SHP77 treated with DMSO at 0.1 percent for 48 hours (cell line): Measurements from ENCODE around the gene OPHN1.
"Not testable (repeated sequence)": the region's sequence is repeated elsewhere in the genome, so short reads cannot be mapped to it uniquely, and the experiment has no call there.

Source experiments
- DNase-seq: peaks from one replicate; lab custom pipeline; 2025; lab: John Stamatoyannopoulos, UW

Gene OPHN1

GRCh38 chrX:68422478-68422877 is 10.8 kb downstream of the OPHN1 start:
- DNase-seq: no peak

GRCh38 chrX:68421636-68422035 is 11.7 kb downstream of the OPHN1 start:
- DNase-seq: no peak

GRCh38 chrX:68420559-68420958 is 12.7 kb downstream of the OPHN1 start:
- no peak for DNase-seq

- no peak for DNase-seq
Observed at GRCh38 chrX:68419975-68420374, 13.3 kb downstream of the OPHN1 start.

GRCh38 chrX:68417651-68418050 is 15.6 kb downstream of the OPHN1 start:
- no peak for DNase-seq

- no peak for DNase-seq
Observed at GRCh38 chrX:68416592-68416991, 16.7 kb downstream of the OPHN1 start.

- DNase-seq: no peak
Observed at GRCh38 chrX:68415316-68415715, 18.0 kb downstream of the OPHN1 start.

- DNase-seq: no peak
Observed at GRCh38 chrX:68413254-68413653, 20.0 kb downstream of the OPHN1 start.

GRCh38 chrX:68411729-68412128 is 21.6 kb downstream of the OPHN1 start:
- DNase-seq: no peak

- no peak for DNase-seq
Observed at GRCh38 chrX:68409194-68409593, 24.1 kb downstream of the OPHN1 start.

- DNase-seq: no peak
Observed at GRCh38 chrX:68403522-68403921, 29.8 kb downstream of the OPHN1 start.

- DNase-seq: no peak
Observed at GRCh38 chrX:68403038-68403437, 30.3 kb downstream of the OPHN1 start.

GRCh38 chrX:68402094-68402493 is 31.2 kb downstream of the OPHN1 start:
- no peak for DNase-seq

GRCh38 chrX:68398291-68398690 is 35.0 kb downstream of the OPHN1 start:
- DNase-seq: no peak

GRCh38 chrX:68396953-68397352 is 36.3 kb downstream of the OPHN1 start:
- DNase-seq: no peak

- DNase-seq: not testable (repeated sequence)
Observed at GRCh38 chrX:68389419-68389960, 43.8 kb downstream of the OPHN1 start.

- no peak for DNase-seq
Observed at GRCh38 chrX:68387776-68388175, 45.5 kb downstream of the OPHN1 start.

GRCh38 chrX:68383540-68383939 is 49.8 kb downstream of the OPHN1 start:
- no peak for DNase-seq

- not testable (repeated sequence) for DNase-seq
Observed at GRCh38 chrX:68377579-68377978, 55.7 kb downstream of the OPHN1 start.

- no peak for DNase-seq
Observed at GRCh38 chrX:68376373-68376772, 56.9 kb downstream of the OPHN1 start.

GRCh38 chrX:68375803-68376202 is 57.5 kb downstream of the OPHN1 start:
- no peak for DNase-seq

GRCh38 chrX:68372665-68373064 is 60.6 kb downstream of the OPHN1 start:
- no peak for DNase-seq

GRCh38 chrX:68369559-68369958 is 63.7 kb downstream of the OPHN1 start:
- DNase-seq: no peak

GRCh38 chrX:68365341-68365740 is 68.0 kb downstream of the OPHN1 start:
- DNase-seq: no peak

- DNase-seq: no peak
Observed at GRCh38 chrX:68363984-68364383, 69.3 kb downstream of the OPHN1 start.
